Cardiac muscle cell (in vitro differentiated cells and primary cell): Measurements from ENCODE around the gene NR6A1. TPM values are rescaled to one million over a fixed set of nuclear protein-coding genes. Genes with fewer than 3 reads are reported as not detected.

Experiments used
- DNase-seq, 2 donors: peaks; one replicate each; pipeline versions ENCODE4 v3.0.0 to v3.0.0-alpha.2; 2010 to 2017; ENCODE audit warnings: low read depth in 1 of 2, low spot score in 1 of 2
- H3K27ac ChIP-seq: fragments of 200-600 bp; sonication (generic); 2 replicates; pipeline ENCODE4 v1.5.1; 2016
- H3K27me3 ChIP-seq: fragments of 200-600 bp; sonication (generic); 2 replicates; pipeline ENCODE4 v1.6.0; 2016; ENCODE audit warnings: control low read depth
- H3K36me3 ChIP-seq: fragments of 200-600 bp; sonication (generic); 2 replicates; pipeline ENCODE4 v1.5.1; 2016; ENCODE audit warnings: control low read depth
- H3K4me1 ChIP-seq: fragments of 200-600 bp; sonication (generic); 2 replicates; pipeline ENCODE4 v1.8.1; 2017; ENCODE audit warnings: low read depth, mild to moderate bottlenecking, mixed run types
- H3K4me3 ChIP-seq: fragments of 200-600 bp; sonication (generic); 2 replicates; pipeline ENCODE4 v1.5.1; 2016; ENCODE audit warnings: mild to moderate bottlenecking
- H3K9me3 ChIP-seq: fragments of 200-600 bp; sonication (generic); 2 replicates; pipeline ENCODE4 v1.5.1; 2017; ENCODE audit warnings: low read depth, mild to moderate bottlenecking, control low read depth
- CTCF ChIP-seq: IDR thresholded peaks from 2 replicates; pipeline ENCODE4 v1.5.1; 2012; ENCODE audit warnings: low read depth, mild to moderate bottlenecking, low read length
- polyA plus RNA-seq: library from polyadenylated mRNA; unstranded; fragments of >200 nt; fragmentation: Nextera tagmentation; extraction: Ambion mirVana; gene quantifications from 2 replicates; pipeline ENCODE4 v1.2.1, GENCODE V29; 2016
- total RNA-seq: library from RNA; depleted of rRNA; stranded (reverse); fragments of >200 nt; gene quantifications from 2 replicates; pipeline ENCODE4 v1.2.3, GENCODE V29; 2016

NR6A1 gene
- total and polyA plus RNA-seq, 2 experiments from 2014 or later: 3.2 to 19.8 TPM

DNA sequence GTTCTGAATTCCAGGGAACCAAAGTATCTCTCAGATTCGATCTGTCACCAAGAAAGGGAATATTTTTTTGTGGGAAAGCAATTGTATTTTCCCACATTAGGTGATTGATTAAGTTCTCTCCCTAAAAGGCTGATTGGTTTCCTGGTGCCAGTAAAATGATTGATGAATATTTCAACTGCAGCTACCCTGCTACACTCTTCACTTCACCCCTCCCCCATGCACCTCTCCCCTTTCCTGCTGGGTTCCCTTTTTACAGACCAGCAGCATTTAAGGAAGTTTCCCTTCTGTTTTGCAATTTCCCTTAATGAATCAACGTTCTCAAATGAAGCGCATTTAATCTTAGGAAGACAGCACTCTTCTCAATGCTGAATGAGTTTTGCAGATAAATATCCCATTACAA lies 13.1 kb downstream of the NR6A1 start:
- peak overlapping the region; percentile 6 for H3K4me3 ChIP-seq
- TF ChIP-seq CTCF: no peak
- DNase-seq: peak in 1 of 2 donors; percentile 41
- peaks cover 60% of the 10 kb centered on the region for H3K4me1 ChIP-seq
- H3K36me3 ChIP-seq: no peaks in the 10 kb centered on the region
- peak overlapping the region; percentile 93 for H3K27ac ChIP-seq
- H3K27me3 ChIP-seq: no peaks in the 10 kb centered on the region
- no peaks in the 10 kb centered on the region for H3K9me3 ChIP-seq

DNA sequence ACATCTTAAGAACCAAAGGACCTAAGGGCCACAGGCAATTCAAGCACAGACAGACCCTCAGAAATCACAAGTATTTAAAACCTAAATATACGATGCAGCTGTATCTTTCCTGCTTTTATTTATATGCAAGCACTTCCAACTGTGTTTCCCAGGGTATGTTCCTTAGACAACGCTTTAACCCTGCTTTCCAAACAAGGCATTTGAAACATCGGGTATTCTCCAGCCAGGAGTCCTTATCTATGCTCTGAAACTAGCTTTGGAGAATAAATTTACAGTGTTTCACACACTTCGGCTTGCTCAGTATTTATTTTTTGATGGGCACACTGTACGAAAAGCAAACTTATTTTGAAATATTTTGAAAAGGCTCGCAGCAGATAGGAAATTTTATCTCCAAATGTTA lies 13.5 kb downstream of the NR6A1 start:
- Histone ChIP-seq H3K27me3 (no peaks in the 10 kb centered on the region), H3K27ac (peak overlapping the region; percentile 93), H3K36me3 (no peaks in the 10 kb centered on the region), H3K9me3 (no peaks in the 10 kb centered on the region), H3K4me1 (peaks cover 60% of the 10 kb centered on the region), H3K4me3 (peak overlapping the region; percentile 6)
- no peak for TF ChIP-seq CTCF
- DNase-seq: peak in 1 of 2 donors; percentile 39

DNA sequence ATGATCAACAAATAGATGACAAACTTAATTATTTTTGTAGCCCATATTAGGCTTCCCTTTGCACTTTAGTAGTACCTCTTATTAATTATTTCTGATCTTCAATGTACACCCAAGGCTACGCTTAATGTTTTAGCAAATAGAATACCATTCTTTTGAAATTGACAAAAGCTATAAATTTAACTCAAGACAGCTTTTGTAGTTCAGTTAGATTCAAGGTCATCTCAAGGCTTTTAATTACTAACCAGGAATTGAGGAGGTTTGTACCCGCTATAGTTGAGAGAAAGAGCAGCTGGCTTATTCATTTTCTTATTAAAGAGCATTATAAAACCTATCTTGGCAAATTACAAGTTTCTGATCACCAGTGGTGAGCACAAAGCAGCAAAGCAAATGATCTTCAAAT lies 15.1 kb downstream of the NR6A1 start:
- H3K4me3 ChIP-seq: no peak overlapping the region
- TF ChIP-seq CTCF: no peak
- no peak for DNase-seq
- H3K9me3 ChIP-seq: no peaks in the 10 kb centered on the region
- H3K27me3 ChIP-seq: no peaks in the 10 kb centered on the region
- no peak overlapping the region for H3K27ac ChIP-seq
- H3K36me3 ChIP-seq: no peaks in the 10 kb centered on the region
- peaks cover 49% of the 10 kb centered on the region for H3K4me1 ChIP-seq

DNA sequence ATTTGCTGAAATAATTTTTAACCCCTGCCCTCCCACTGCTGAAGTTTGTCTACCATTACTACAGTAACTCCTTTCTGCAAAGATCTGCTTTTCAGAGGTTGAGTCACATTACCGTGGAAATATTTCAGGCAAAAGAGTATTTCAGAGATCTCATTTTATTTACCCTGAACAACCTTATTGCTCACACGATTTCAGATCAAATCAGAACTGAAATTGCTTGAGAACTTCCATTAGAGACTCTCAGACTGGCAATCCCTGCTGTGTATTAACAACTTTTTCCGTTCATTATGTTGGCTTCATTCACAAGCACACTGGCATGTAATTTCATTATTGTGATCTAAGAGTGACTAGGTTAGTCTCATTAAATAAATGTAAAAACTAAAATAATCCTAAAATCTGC lies 16.1 kb downstream of the NR6A1 start:
- peaks cover 46% of the 10 kb centered on the region for H3K4me1 ChIP-seq
- no peak for TF ChIP-seq CTCF
- H3K27me3 ChIP-seq: no peaks in the 10 kb centered on the region
- no peaks in the 10 kb centered on the region for H3K9me3 ChIP-seq
- H3K27ac ChIP-seq: no peak overlapping the region
- no peaks in the 10 kb centered on the region for H3K36me3 ChIP-seq
- no peak for DNase-seq
- no peak overlapping the region for H3K4me3 ChIP-seq

DNA sequence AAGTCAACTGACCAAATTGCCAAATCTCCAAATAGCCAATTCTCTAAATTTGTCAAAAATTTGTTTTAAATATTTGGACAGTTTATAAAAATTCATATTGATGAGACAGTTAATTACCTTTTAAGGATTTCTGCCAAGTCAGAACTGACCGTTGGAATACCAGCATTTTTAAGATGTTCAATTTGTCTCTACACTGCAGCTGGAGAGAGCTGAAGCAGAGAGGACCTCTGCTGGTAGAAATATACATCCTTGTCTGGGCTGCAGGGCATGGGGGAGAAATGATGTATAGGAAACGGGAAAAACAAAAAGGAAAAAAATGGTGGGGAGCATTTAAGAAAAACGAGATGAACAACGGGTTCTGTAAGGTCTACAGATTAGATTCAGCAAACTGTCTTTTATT lies 16.8 kb downstream of the NR6A1 start:
- DNase-seq: peak; percentile 34 to 52

More for the DNA sequence above, 16.8 kb downstream of the NR6A1 start:
- Histone ChIP-seq H3K27ac (no peak overlapping the region), H3K4me1 (peaks cover 43% of the 10 kb centered on the region), H3K27me3 (no peaks in the 10 kb centered on the region), H3K36me3 (no peaks in the 10 kb centered on the region), H3K9me3 (no peaks in the 10 kb centered on the region), H3K4me3 (no peak overlapping the region)
- TF ChIP-seq CTCF: peak; percentile 59
